Measurements from ENCODE around the gene EMP3.

GRCh38 chr19:48283908-48284307 lies 41.4 kb upstream of the EMP3 start:
- TF ChIP-seq TAF1 (IDR thresholded peaks at IDR 0.05; ENCODE audit: borderline replicate concordance, low read depth, low read length) (no peak), POLR2A (IDR thresholded peaks at IDR 0.05; ENCODE audit: low read depth, low read length) (no peak), POLR2AphosphoS5 (IDR thresholded peaks at IDR 0.05; ENCODE audit: low read depth, low read length) (no peak)
